Activated CD8-positive, alpha-beta T cell treated with anti-CD3 and anti-CD28 coated beads for 36 hours (primary cell): ENCODE measurements around the gene CRYBA2. TPM values are rescaled to one million over a fixed set of nuclear protein-coding genes. Genes with fewer than 3 reads are reported as not detected.

ENCODE experiments used
- ATAC-seq: fragments of 200-7000 bp; cut with Tn5 transposase; one replicate; pipeline ENCODE4 v1.10.0; 2021; ENCODE audit warnings: mild to moderate bottlenecking, moderate library complexity
- CTCF ChIA-PET: fragments of 350-600 bp; sonication (Branson Sonifier 250); formaldehyde crosslinking; loops from one replicate; lab custom pipeline; 2021; ENCODE audit warnings: antibody characterized with exemption; lab: Charles Lee
- POLR2A ChIA-PET: fragments of 350-600 bp; sonication (Branson Sonifier 250); formaldehyde crosslinking; loops from one replicate; lab custom pipeline; 2021; ENCODE audit warnings: antibody characterized with exemption; lab: Charles Lee
- DNase-seq: peaks from one replicate; pipeline ENCODE4 v3.0.0-alpha.2; 2020
- H3K27ac Mint-ChIP-seq: one replicate; pipeline ENCODE4 v1.8.0; 2021; ENCODE audit warnings: mild to moderate bottlenecking, mixed read lengths
- H3K27me3 Mint-ChIP-seq: one replicate; pipeline ENCODE4 v1.8.0; 2021; ENCODE audit warnings: mixed read lengths
- H3K36me3 Mint-ChIP-seq: one replicate; pipeline ENCODE4 v1.8.0; 2021; ENCODE audit warnings: low read depth, mixed read lengths
- H3K4me1 Mint-ChIP-seq: one replicate; pipeline ENCODE4 v1.8.0; 2021; ENCODE audit warnings: low read depth, mixed read lengths
- H3K4me3 Mint-ChIP-seq: one replicate; pipeline ENCODE4 v1.8.0; 2021; ENCODE audit warnings: mild to moderate bottlenecking, moderate library complexity, mixed read lengths
- H3K9me3 Mint-ChIP-seq: one replicate; pipeline ENCODE4 v1.8.0; 2021; ENCODE audit warnings: mixed read lengths
- CTCF ChIP-seq: fragments of 200-600 bp; IDR thresholded peaks from one replicate; pipeline ENCODE4 v1.8.0; 2022; ENCODE audit warnings: antibody characterized with exemption, mild to moderate bottlenecking
- intact Hi-C: fragments of 100-400 bp; cut with micrococcal nuclease; formaldehyde crosslinking; loops from one replicate; pipeline ENCODE4 v1.10.0; 2022
- total RNA-seq, 2 experiments: library from RNA; stranded (reverse); gene quantifications; one replicate each; pipeline ENCODE4 v1.2.3, GENCODE V29; 2021

Gene CRYBA2
- total RNA-seq, 2 experiments from 2014 or later, result not detected

DNA sequence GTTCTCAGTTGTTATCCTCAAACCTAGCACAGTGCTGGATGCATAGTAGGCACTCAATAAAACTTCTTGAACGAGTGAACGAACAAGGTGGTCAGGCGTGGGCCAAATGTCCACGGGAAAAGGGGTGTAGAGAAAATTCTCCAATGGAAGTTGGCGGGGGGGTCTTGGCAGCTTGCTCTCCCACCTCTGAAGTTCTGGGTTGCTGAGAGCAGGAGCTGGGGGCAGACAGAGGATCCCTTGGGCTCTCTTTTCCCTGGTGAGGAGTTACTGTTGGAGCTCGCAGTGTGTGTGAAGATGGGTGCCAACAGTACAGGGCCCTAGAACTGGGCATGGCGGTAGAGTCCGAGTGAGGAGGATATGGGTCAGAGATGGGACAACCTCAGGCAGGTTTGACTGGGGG lies 2.3 kb upstream of the CRYBA2 start:
- Mint-ChIP-seq H3K4me3 (no peak overlapping the region), H3K36me3 (no peaks in the 10 kb centered on the region), H3K4me1 (peaks cover 4% of the 10 kb centered on the region), H3K27ac (no peak overlapping the region), H3K9me3 (no peaks in the 10 kb centered on the region), H3K27me3 (peaks cover 75% of the 10 kb centered on the region)
- no peak for TF ChIP-seq CTCF
- no peak for DNase-seq
- CTCF ChIA-PET, result interaction anchor here (0.6 to 6.6 kb wide), 36 partner anchors 9 to 516 kb away, joined by 3 to 128 read pairs (median 4); partner anchors contain the start of genes ABCB6, CDK5R2, FEV and IHH
- intact Hi-C loops, result no loop called here
- POLR2A ChIA-PET, result interaction anchor here (0.8 to 2.1 kb wide), 3 partner anchors 13 to 205 kb away, joined by 3 to 6 read pairs (median 3); no protein-coding TSS in a partner anchor
- ATAC-seq, result no peak

DNA sequence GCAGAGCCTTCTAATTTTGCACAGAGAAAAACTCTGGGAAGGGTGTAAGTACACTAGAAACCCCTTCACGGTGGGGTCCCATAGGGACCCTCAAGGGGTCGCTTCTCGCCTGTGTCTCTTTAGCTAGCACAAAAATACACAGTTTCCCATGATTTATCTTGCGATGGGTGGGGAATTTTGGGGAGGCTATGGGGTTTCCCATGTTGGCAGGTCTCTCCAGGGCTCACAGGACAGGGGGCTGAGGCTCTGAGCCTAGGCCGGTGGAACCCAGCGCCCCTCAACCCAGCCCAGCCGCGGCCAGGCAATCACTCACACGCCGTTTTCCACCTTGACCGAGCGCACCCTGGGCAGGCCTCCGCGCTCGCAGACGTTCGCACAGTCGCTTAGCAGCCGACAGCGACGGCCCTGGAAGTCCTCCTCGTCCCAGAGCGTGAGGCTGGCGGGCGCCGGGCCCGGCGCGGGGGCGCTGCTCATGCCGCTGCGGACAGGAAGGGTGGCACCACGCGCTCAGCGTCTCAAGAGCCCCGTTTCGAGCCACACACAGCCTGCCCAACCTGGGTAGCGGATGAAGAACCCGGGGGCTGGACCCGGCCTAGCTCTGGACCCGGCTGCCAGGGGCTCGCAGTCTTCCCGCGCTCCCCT lies 398 bp downstream of the CRYBA2 start:
- POLR2A ChIA-PET, result interaction anchor here (1.0 kb wide), 1 partner anchor 12 kb away, joined by 3 read pairs; no protein-coding TSS in a partner anchor
- intact Hi-C loops, result no loop called here

DNA sequence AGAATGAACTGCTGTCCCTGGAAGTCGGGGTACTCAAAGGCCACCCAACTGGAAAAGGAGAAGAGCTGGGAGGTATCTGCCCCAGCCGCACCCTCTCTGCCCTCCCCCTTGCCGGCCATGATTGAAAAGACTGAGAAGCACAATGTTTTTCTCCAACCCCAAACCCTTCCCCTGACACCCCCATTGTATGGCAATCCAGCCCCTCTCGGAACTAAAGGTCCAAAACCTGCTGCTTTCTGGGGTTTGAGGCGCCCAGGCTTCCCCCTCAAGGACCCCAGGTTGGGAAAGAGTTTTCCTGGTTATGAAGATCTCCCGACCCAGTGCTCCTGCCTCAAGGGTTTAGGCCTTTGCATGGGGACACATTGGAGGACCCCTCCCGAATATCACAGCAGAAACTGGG lies 1.0 kb downstream of the CRYBA2 start:
- ATAC-seq (no peak), DNase-seq (no peak)
- Mint-ChIP-seq H3K4me3 (no peak overlapping the region), H3K4me1 (peaks cover 4% of the 10 kb centered on the region), H3K27me3 (peaks cover 81% of the 10 kb centered on the region), H3K36me3 (no peaks in the 10 kb centered on the region), H3K9me3 (no peaks in the 10 kb centered on the region), H3K27ac (no peak overlapping the region)
- intact Hi-C loops, result no loop called here
- no peak for TF ChIP-seq CTCF
- CTCF ChIA-PET, result interaction anchor here (1.4 to 6.6 kb wide), 3 partner anchors 10 to 38 kb away, joined by 4 to 128 read pairs (median 31); partner anchors contain the start of gene FEV
- POLR2A ChIA-PET, result interaction anchor here (1.0 kb wide), 1 partner anchor 12 kb away, joined by 3 read pairs; no protein-coding TSS in a partner anchor

More for the DNA sequence above, 398 bp downstream of the CRYBA2 start:
- H3K27ac Mint-ChIP-seq, result no peak overlapping the region
- no peaks in the 10 kb centered on the region for H3K36me3 Mint-ChIP-seq
- no peak for ATAC-seq
- peaks cover 79% of the 10 kb centered on the region for H3K27me3 Mint-ChIP-seq
- no peak for DNase-seq
- TF ChIP-seq CTCF, result no peak
- peaks cover 4% of the 10 kb centered on the region for H3K4me1 Mint-ChIP-seq
- H3K9me3 Mint-ChIP-seq, result no peaks in the 10 kb centered on the region
- CTCF ChIA-PET, result interaction anchor here (1.7 to 6.6 kb wide), 3 partner anchors 11 to 126 kb away, joined by 3 to 128 read pairs (median 31); partner anchors contain the start of gene FEV
- H3K4me3 Mint-ChIP-seq, result no peak overlapping the region

- Mint-ChIP-seq H3K27ac (no peak overlapping the region), H3K9me3 (no peaks in the 10 kb centered on the region), H3K4me3 (no peak overlapping the region), H3K27me3 (peaks cover 83% of the 10 kb centered on the region), H3K4me1 (peaks cover 4% of the 10 kb centered on the region), H3K36me3 (no peaks in the 10 kb centered on the region)
- ChIA-PET CTCF (interaction anchor here (1.4 to 6.6 kb wide), 3 partner anchors 9 to 39 kb away, joined by 4 to 128 read pairs (median 31); partner anchors contain the start of gene FEV), POLR2A (no interaction called here)
- intact Hi-C loops, result no loop called here
- DNase-seq (no peak), ATAC-seq (no peak)
- TF ChIP-seq CTCF, result no peak
These were observed 1.5 kb downstream of the CRYBA2 start for GRCh38 chr2:218991674-218992168.

DNA sequence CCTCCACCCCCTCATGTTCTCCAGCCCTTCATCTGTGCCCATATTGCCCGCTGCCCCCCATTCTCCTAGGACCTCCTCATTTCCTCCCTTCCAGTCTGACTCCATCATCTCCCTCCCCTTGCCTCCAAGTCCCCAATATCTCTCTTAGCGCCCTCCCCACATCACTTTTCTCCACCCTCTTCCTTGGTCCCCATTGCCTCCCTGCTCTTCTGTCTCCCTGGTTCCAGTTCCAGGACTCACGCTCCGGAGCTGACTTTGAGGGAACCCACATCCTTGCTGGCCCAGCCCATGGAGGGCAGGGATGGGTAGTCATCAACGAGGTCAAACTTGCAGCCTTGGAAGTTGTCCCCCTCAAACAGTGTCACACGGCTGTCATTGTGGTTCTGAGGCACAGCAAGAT lies 2.6 kb downstream of the CRYBA2 start:
- no peak overlapping the region for H3K4me3 Mint-ChIP-seq
- no peak for ATAC-seq

More for the DNA sequence above, 2.6 kb downstream of the CRYBA2 start:
- H3K9me3 Mint-ChIP-seq, result no peaks in the 10 kb centered on the region
- no peaks in the 10 kb centered on the region for H3K36me3 Mint-ChIP-seq
- DNase-seq, result no peak
- H3K4me1 Mint-ChIP-seq, result peaks cover 2% of the 10 kb centered on the region
- intact Hi-C loops, result no loop called here
- H3K27me3 Mint-ChIP-seq, result peaks cover 84% of the 10 kb centered on the region
- ChIA-PET CTCF (interaction anchor here (1.4 to 6.6 kb wide), 2 partner anchors 8 to 12 kb away, joined by 4 to 128 read pairs; partner anchors contain the start of gene FEV), POLR2A (interaction anchor here (0.6 to 1.1 kb wide), 2 partner anchors 10 to 143 kb away, joined by 4 read pairs; no protein-coding TSS in a partner anchor)
- TF ChIP-seq CTCF, result no peak
- no peak overlapping the region for H3K27ac Mint-ChIP-seq
